Transverse colon (tissue), 4 donors: ENCODE results near the gene CALR. TPM values are rescaled to one million over a fixed set of nuclear protein-coding genes. Genes with fewer than 3 reads are reported as not detected.
"Not testable (repeated sequence)": the region's sequence is repeated elsewhere in the genome, so short reads cannot be mapped to it uniquely, and the experiment has no call there.

Experiments
- DNase-seq: peaks from one replicate; pipeline ENCODE4 v3.0.0-alpha.2; 2019
- H3K27ac ChIP-seq, 4 donors: fragments of 200-600 bp; sonication (generic); 2 replicates each; pipeline ENCODE4 v1.5.1; 2016 to 2018; ENCODE audit warnings: inconsistent platforms in 4 of 4
- H3K27me3 ChIP-seq: fragments of 200-600 bp; sonication (generic); 2 replicates; pipeline ENCODE4 v1.5.1; 2017; ENCODE audit warnings: inconsistent platforms
- H3K36me3 ChIP-seq, 4 donors: fragments of 200-600 bp; sonication (generic); 2 replicates each; pipeline ENCODE4 v1.5.1; 2017 to 2019; ENCODE audit warnings: inconsistent platforms in 4 of 4
- H3K4me1 ChIP-seq, 4 donors: fragments of 200-600 bp; sonication (generic); 2 replicates each; pipeline ENCODE4 v1.5.1; 2017 to 2020; ENCODE audit warnings: inconsistent platforms in 4 of 4
- H3K4me3 ChIP-seq, 4 donors: fragments of 200-600 bp; sonication (generic); 1 replicate in 1 of 4; 2 replicates in 3 of 4; pipeline versions ENCODE4 v1.5.1 to v1.6.1; 2017 to 2019; ENCODE audit warnings: inconsistent platforms in 4 of 4
- H3K9me3 ChIP-seq, 2 donors: fragments of 200-600 bp; sonication (generic); 2 replicates each; pipeline ENCODE4 v1.5.1; 2017 to 2019; ENCODE audit warnings: inconsistent platforms in 2 of 2
- EP300 ChIP-seq: sonication (generic); formaldehyde crosslinking; IDR thresholded peaks from one replicate; pipeline ENCODE4 v1.6.1; 2017; ENCODE audit warnings: antibody characterized with exemption, low read depth
- POLR2A ChIP-seq: fragments of 450-650 bp; IDR thresholded peaks from one replicate; pipeline ENCODE4 v1.6.1; 2016; ENCODE audit warnings: antibody characterized with exemption, mild to moderate bottlenecking, moderate library complexity
- POLR2AphosphoS5 ChIP-seq, 3 donors: sonication (generic); formaldehyde crosslinking; IDR thresholded peaks; one replicate each; pipeline ENCODE4 v1.6.1; 2016; ENCODE audit warnings: antibody characterized with exemption in 3 of 3
- WGBS, 2 donors: methylation state at CpG; one replicate each; pipeline ENCODE4 v1.1.5; 2018; ENCODE audit warnings: low coverage in 1 of 2; 5-methylcytosine and 5-hydroxymethylcytosine counted together
- in situ Hi-C, 4 donors: fragments of 200-750 bp; cut with MboI; loops; one replicate each; pipeline versions ENCODE4 v1.15.0 to v1.15.1; 2017; ENCODE audit warnings: low sequenced_read_pairs in 3 of 4, low pct_ligation_motif_present in 1 of 4, low pct_unique_long_range_greater_than_20kb in 1 of 4
- intact Hi-C: fragments of 100-400 bp; cut with DNase I; formaldehyde crosslinking; loops from one replicate; pipeline ENCODE4 v1.15.1; 2023; ENCODE audit warnings: low total_unique reads
- total RNA-seq, 4 donors: library from RNA; depleted of rRNA; stranded (reverse); fragments of >200 nt; gene quantifications; one replicate each; pipeline ENCODE4 v1.1.0, GENCODE V29; 2016
- TF ChIP-seq, protein P1 (sequence below), 5 experiments: fragments of 200-600 bp in 3 of 5; fragments of 450-650 bp in 2 of 5; sonication (generic) in 3 of 5; IDR thresholded peaks; 1 replicate in 2 of 5; 2 replicates in 3 of 5; pipeline ENCODE4 v1.5.1; 2016 to 2017; ENCODE audit warnings: antibody characterized with exemption in 5 of 5, inconsistent platforms in 3 of 5, mild to moderate bottlenecking in 2 of 5, moderate library complexity in 1 of 5

The CALR gene
- total RNA-seq, 4 donors from 2014 or later: 181 to 444 (median 317) TPM

DNA sequence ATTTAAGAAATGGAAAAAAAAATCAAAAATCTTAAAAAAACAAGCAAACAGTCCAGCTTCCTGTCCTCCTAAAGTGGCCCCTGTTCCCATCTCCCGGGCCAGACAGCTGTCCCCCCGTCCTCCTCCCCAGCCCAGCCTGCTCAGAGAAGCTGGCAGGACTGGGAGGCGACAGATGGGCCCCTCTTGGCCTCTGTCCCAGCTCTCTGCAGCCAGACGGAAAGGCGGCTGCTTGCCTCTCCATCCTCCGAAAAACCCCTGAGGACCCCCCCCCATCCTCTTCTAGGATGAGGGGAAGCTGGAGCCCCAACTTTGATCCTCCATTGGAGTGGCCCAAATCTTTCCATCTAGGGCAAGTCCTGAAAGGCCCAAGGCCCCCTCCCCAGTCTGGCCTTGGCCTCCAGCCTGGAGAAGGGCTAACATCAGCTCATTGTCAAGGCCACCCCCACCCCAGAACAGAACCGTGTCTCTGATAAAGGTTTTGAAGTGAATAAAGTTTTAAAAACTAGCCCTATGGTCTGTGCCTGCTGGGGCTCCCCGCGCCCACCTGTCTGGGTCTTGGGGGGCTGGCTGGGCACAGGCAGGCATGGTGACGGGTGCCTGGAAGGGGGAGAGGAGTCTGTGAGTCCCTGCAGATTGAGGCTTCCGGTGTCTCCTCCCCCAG, 14.9 kb downstream of the CALR start:
- H3K4me1 ChIP-seq: peaks cover 0 to 48% (median 30%) of the 10 kb centered on the region in 4 donors
- peak overlapping the region in 3 of 4 donors; percentile 48 to 88 (median 56) for H3K27ac ChIP-seq
- no peaks in the 10 kb centered on the region for H3K27me3 ChIP-seq
- intact Hi-C loops (no loop called here), in situ Hi-C loops (loop anchor here in 1 of 4 donors (25.0 kb wide), 1 partner anchor 309 kb away; no protein-coding TSS in a partner anchor)
- DNase-seq: no peak
- H3K9me3 ChIP-seq: no peaks in the 10 kb centered on the region
- peaks cover 0 to 28% (median 12%) of the 10 kb centered on the region in 4 donors for H3K36me3 ChIP-seq
- WGBS, 2 donors: 52 to 63% methylated on average over 5 to 11 of the region's 11 CpGs
- TF ChIP-seq, protein P1, sequence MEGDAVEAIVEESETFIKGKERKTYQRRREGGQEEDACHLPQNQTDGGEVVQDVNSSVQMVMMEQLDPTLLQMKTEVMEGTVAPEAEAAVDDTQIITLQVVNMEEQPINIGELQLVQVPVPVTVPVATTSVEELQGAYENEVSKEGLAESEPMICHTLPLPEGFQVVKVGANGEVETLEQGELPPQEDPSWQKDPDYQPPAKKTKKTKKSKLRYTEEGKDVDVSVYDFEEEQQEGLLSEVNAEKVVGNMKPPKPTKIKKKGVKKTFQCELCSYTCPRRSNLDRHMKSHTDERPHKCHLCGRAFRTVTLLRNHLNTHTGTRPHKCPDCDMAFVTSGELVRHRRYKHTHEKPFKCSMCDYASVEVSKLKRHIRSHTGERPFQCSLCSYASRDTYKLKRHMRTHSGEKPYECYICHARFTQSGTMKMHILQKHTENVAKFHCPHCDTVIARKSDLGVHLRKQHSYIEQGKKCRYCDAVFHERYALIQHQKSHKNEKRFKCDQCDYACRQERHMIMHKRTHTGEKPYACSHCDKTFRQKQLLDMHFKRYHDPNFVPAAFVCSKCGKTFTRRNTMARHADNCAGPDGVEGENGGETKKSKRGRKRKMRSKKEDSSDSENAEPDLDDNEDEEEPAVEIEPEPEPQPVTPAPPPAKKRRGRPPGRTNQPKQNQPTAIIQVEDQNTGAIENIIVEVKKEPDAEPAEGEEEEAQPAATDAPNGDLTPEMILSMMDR (IDR thresholded peaks at IDR 0.05): no peak
- TF ChIP-seq EP300: no peak
- TF ChIP-seq POLR2AphosphoS5 (IDR thresholded peaks at IDR 0.05): no peak
- no peak for TF ChIP-seq POLR2A
- H3K4me3 ChIP-seq: no peak overlapping the region

GRCh38 chr19:12953799-12954611, 15.6 kb downstream of the CALR start:
- in situ Hi-C loops (loop anchor here in 1 of 4 donors (25.0 kb wide), 1 partner anchor 308 kb away; no protein-coding TSS in a partner anchor), intact Hi-C loops (no loop called here)
- Histone ChIP-seq H3K4me3 (no peak overlapping the region), H3K36me3 (peaks cover 0 to 21% (median 8%) of the 10 kb centered on the region in 4 donors), H3K27me3 (no peaks in the 10 kb centered on the region), H3K27ac (peak overlapping the region; percentile 36 to 88 (median 59)), H3K4me1 (peaks cover 0 to 48% (median 30%) of the 10 kb centered on the region in 4 donors), H3K9me3 (no peaks in the 10 kb centered on the region)
- TF ChIP-seq POLR2A: no peak
- TF ChIP-seq POLR2AphosphoS5 (IDR thresholded peaks at IDR 0.05): no peak
- no peak for TF ChIP-seq EP300
- TF ChIP-seq, protein P1 (IDR thresholded peaks at IDR 0.05): no peak
- WGBS, 2 donors: 61% methylated on average over 12 of the region's 12 CpGs; no CpG with 5 or more reads in 1 of the 2 donors
- DNase-seq: no peak

DNA sequence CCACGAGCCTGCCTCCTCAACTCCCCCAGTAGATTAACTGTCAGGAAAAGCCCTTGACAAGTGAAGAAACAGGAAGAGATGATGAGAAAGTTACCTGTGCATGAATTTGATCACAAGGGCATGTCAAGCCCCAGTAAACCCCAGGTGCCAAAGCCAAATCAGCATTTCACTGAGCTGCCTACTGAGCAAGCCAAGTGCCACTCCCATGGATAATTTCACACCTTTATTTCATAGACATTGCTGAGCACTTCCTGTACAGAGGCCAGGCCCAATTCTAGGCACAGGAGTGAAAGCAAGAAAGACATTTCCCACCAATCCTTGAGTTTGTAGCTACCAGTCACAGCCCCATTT, 16.2 kb downstream of the CALR start:
- Histone ChIP-seq H3K9me3 (no peaks in the 10 kb centered on the region), H3K4me3 (no peak overlapping the region), H3K27me3 (no peaks in the 10 kb centered on the region), H3K4me1 (peaks cover 0 to 48% (median 30%) of the 10 kb centered on the region in 4 donors), H3K27ac (peak overlapping the region; percentile 36 to 88 (median 59)), H3K36me3 (peaks cover 0 to 15% (median 5%) of the 10 kb centered on the region in 4 donors)
- intact Hi-C loops (no loop called here), in situ Hi-C loops (loop anchor here in 1 of 4 donors (25.0 kb wide), 1 partner anchor 308 kb away; no protein-coding TSS in a partner anchor)
- DNase-seq: no peak
- no CpG with 5 or more reads among the region's 1 CpG for WGBS, 2 donors
- TF ChIP-seq POLR2A (no peak), POLR2AphosphoS5 (IDR thresholded peaks at IDR 0.05) (no peak), EP300 (no peak)
- TF ChIP-seq, protein P1 (IDR thresholded peaks at IDR 0.05): no peak

DNA sequence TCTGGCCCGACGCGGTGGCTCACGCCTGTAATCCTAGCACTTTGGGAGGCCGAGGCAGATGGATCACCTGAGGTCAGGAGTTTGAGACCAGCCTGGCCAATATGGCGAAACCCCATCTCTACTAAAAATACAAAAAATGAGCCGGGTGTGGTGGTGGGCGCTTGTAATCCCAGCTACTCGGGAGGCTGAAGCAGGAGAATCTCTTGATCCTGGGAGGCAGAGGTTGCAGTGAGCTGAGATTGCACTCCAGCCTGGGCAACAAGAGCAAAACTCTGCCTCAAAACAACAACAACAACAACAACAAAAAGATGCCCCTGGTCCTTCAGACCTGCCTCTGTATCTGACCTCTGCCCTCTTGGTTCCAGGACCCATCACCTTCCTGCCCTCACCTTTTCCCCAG, 17.2 kb downstream of the CALR start:
- H3K9me3 ChIP-seq, H3K36me3 ChIP-seq, DNase-seq, H3K27me3 ChIP-seq, H3K4me3 ChIP-seq, intact Hi-C loops: not testable (repeated sequence)
- in situ Hi-C loops: loop anchor here in 1 of 4 donors (25.0 kb wide), 1 partner anchor 307 kb away; no protein-coding TSS in a partner anchor
- Histone ChIP-seq H3K4me1 (peaks cover 0 to 48% (median 30%) of the 10 kb centered on the region in 4 donors), H3K27ac (peak overlapping the region; percentile 36 to 95 (median 90))
- WGBS, 2 donors: 85% methylated on average over 9 of the region's 9 CpGs; no CpG with 5 or more reads in 1 of the 2 donors
